Activated naive CD4-positive, alpha-beta T cell treated with anti-CD3 and anti-CD28 coated beads, Interleukin-2, amount 50 U/mL, for 24 hours (primary cell): ENCODE data around the gene REEP6.

Experiments
- H3K27ac Mint-ChIP-seq: one replicate; pipeline ENCODE4 v1.8.0; 2021; ENCODE audit warnings: mild to moderate bottlenecking, mixed read lengths
- H3K27me3 Mint-ChIP-seq: one replicate; pipeline ENCODE4 v1.8.0; 2021; ENCODE audit warnings: mixed read lengths
- H3K36me3 Mint-ChIP-seq: one replicate; pipeline ENCODE4 v1.8.0; 2021; ENCODE audit warnings: mixed read lengths
- H3K4me1 Mint-ChIP-seq: one replicate; pipeline ENCODE4 v1.8.0; 2021; ENCODE audit warnings: mixed read lengths
- H3K4me3 Mint-ChIP-seq: one replicate; pipeline ENCODE4 v1.8.0; 2021; ENCODE audit warnings: mild to moderate bottlenecking, mixed read lengths
- H3K9me3 Mint-ChIP-seq: one replicate; pipeline ENCODE4 v1.8.0; 2021; ENCODE audit warnings: mixed read lengths

The REEP6 gene

GRCh38 chr19:1453525-1454364 is 37.2 kb upstream of the REEP6 start:
- H3K9me3 Mint-ChIP-seq = no peaks in the 10 kb centered on the region
- H3K27me3 Mint-ChIP-seq = peaks cover 31% of the 10 kb centered on the region
- no peak overlapping the region for H3K4me3 Mint-ChIP-seq
- peaks cover 22% of the 10 kb centered on the region for H3K4me1 Mint-ChIP-seq
- H3K27ac Mint-ChIP-seq = no peak overlapping the region
- H3K36me3 Mint-ChIP-seq = peaks cover 2% of the 10 kb centered on the region

- peaks cover 2% of the 10 kb centered on the region for H3K36me3 Mint-ChIP-seq
- H3K9me3 Mint-ChIP-seq = no peaks in the 10 kb centered on the region
- no peak overlapping the region for H3K27ac Mint-ChIP-seq
- peaks cover 28% of the 10 kb centered on the region for H3K27me3 Mint-ChIP-seq
- no peak overlapping the region for H3K4me3 Mint-ChIP-seq
- H3K4me1 Mint-ChIP-seq = peaks cover 16% of the 10 kb centered on the region
Observed at GRCh38 chr19:1455002-1455335, 36.0 kb upstream of the REEP6 start.

GRCh38 chr19:1455336-1456120 is 35.5 kb upstream of the REEP6 start:
- Mint-ChIP-seq H3K27ac (no peak overlapping the region), H3K36me3 (peaks cover 2% of the 10 kb centered on the region), H3K4me3 (peak overlapping the region; percentile 23), H3K4me1 (peaks cover 15% of the 10 kb centered on the region), H3K9me3 (no peaks in the 10 kb centered on the region), H3K27me3 (peaks cover 24% of the 10 kb centered on the region)

- no peak overlapping the region for H3K27ac Mint-ChIP-seq
- peaks cover 18% of the 10 kb centered on the region for H3K27me3 Mint-ChIP-seq
- H3K36me3 Mint-ChIP-seq = peaks cover 2% of the 10 kb centered on the region
- H3K4me3 Mint-ChIP-seq = no peak overlapping the region
- H3K4me1 Mint-ChIP-seq = peaks cover 10% of the 10 kb centered on the region
- H3K9me3 Mint-ChIP-seq = no peaks in the 10 kb centered on the region
Observed at GRCh38 chr19:1456121-1456900, 34.7 kb upstream of the REEP6 start.

GRCh38 chr19:1457031-1457739 is 33.8 kb upstream of the REEP6 start:
- Mint-ChIP-seq H3K4me3 (no peak overlapping the region), H3K9me3 (no peaks in the 10 kb centered on the region), H3K4me1 (peaks cover 10% of the 10 kb centered on the region), H3K27me3 (peaks cover 18% of the 10 kb centered on the region), H3K36me3 (peaks cover 2% of the 10 kb centered on the region), H3K27ac (no peak overlapping the region)

GRCh38 chr19:1457892-1458291 is 33.1 kb upstream of the REEP6 start:
- H3K27me3 Mint-ChIP-seq = peaks cover 16% of the 10 kb centered on the region
- no peaks in the 10 kb centered on the region for H3K9me3 Mint-ChIP-seq
- H3K36me3 Mint-ChIP-seq = peaks cover 2% of the 10 kb centered on the region
- peaks cover 10% of the 10 kb centered on the region for H3K4me1 Mint-ChIP-seq
- H3K4me3 Mint-ChIP-seq = no peak overlapping the region
- H3K27ac Mint-ChIP-seq = no peak overlapping the region

- peaks cover 2% of the 10 kb centered on the region for H3K36me3 Mint-ChIP-seq
- H3K27ac Mint-ChIP-seq = no peak overlapping the region
Observed at GRCh38 chr19:1459479-1459878, 31.5 kb upstream of the REEP6 start.

GRCh38 chr19:1460033-1460995 is 30.7 kb upstream of the REEP6 start:
- Mint-ChIP-seq H3K36me3 (peaks cover 2% of the 10 kb centered on the region), H3K27me3 (peaks cover 10% of the 10 kb centered on the region), H3K27ac (no peak overlapping the region), H3K4me1 (peaks cover 6% of the 10 kb centered on the region), H3K4me3 (no peak overlapping the region), H3K9me3 (no peaks in the 10 kb centered on the region)

More at GRCh38 chr19:1459479-1459878, 31.5 kb upstream of the REEP6 start:
- no peak overlapping the region for H3K4me3 Mint-ChIP-seq
- H3K27me3 Mint-ChIP-seq = peaks cover 12% of the 10 kb centered on the region
- peaks cover 10% of the 10 kb centered on the region for H3K4me1 Mint-ChIP-seq
- no peaks in the 10 kb centered on the region for H3K9me3 Mint-ChIP-seq

- no peaks in the 10 kb centered on the region for H3K9me3 Mint-ChIP-seq
- H3K27ac Mint-ChIP-seq = no peak overlapping the region
- peaks cover 2% of the 10 kb centered on the region for H3K36me3 Mint-ChIP-seq
- no peaks in the 10 kb centered on the region for H3K4me1 Mint-ChIP-seq
- peaks cover 8% of the 10 kb centered on the region for H3K27me3 Mint-ChIP-seq
- no peak overlapping the region for H3K4me3 Mint-ChIP-seq
Observed at GRCh38 chr19:1461862-1462261, 29.1 kb upstream of the REEP6 start.

GRCh38 chr19:1465191-1466016 is 25.6 kb upstream of the REEP6 start:
- no peak overlapping the region for H3K4me3 Mint-ChIP-seq
- H3K27me3 Mint-ChIP-seq = peaks cover 2% of the 10 kb centered on the region
- no peak overlapping the region for H3K27ac Mint-ChIP-seq
- H3K36me3 Mint-ChIP-seq = no peaks in the 10 kb centered on the region
- no peaks in the 10 kb centered on the region for H3K4me1 Mint-ChIP-seq
- H3K9me3 Mint-ChIP-seq = no peaks in the 10 kb centered on the region

- Mint-ChIP-seq H3K36me3 (no peaks in the 10 kb centered on the region), H3K27ac (no peak overlapping the region), H3K9me3 (no peaks in the 10 kb centered on the region), H3K27me3 (peaks cover 2% of the 10 kb centered on the region), H3K4me3 (no peak overlapping the region), H3K4me1 (peaks cover under 1% of the 10 kb centered on the region)
Observed at GRCh38 chr19:1466018-1466460, 24.9 kb upstream of the REEP6 start.

GRCh38 chr19:1466461-1467214 is 24.3 kb upstream of the REEP6 start:
- Mint-ChIP-seq H3K27me3 (peaks cover 2% of the 10 kb centered on the region), H3K4me1 (peaks cover 3% of the 10 kb centered on the region), H3K36me3 (no peaks in the 10 kb centered on the region), H3K27ac (no peak overlapping the region), H3K4me3 (no peak overlapping the region), H3K9me3 (no peaks in the 10 kb centered on the region)

GRCh38 chr19:1467215-1467489 is 23.8 kb upstream of the REEP6 start:
- H3K36me3 Mint-ChIP-seq = no peaks in the 10 kb centered on the region
- no peak overlapping the region for H3K4me3 Mint-ChIP-seq
- peaks cover 3% of the 10 kb centered on the region for H3K4me1 Mint-ChIP-seq
- H3K27me3 Mint-ChIP-seq = peaks cover 2% of the 10 kb centered on the region
- no peaks in the 10 kb centered on the region for H3K9me3 Mint-ChIP-seq
- H3K27ac Mint-ChIP-seq = no peak overlapping the region
